Measurements from ENCODE around the gene ABI3BP. TPM values are rescaled to one million over a fixed set of nuclear protein-coding genes. Genes with fewer than 3 reads are reported as not detected.

ABI3BP gene
- total RNA-seq, 1 donor from 2014 or later: 1.1 TPM

DNA sequence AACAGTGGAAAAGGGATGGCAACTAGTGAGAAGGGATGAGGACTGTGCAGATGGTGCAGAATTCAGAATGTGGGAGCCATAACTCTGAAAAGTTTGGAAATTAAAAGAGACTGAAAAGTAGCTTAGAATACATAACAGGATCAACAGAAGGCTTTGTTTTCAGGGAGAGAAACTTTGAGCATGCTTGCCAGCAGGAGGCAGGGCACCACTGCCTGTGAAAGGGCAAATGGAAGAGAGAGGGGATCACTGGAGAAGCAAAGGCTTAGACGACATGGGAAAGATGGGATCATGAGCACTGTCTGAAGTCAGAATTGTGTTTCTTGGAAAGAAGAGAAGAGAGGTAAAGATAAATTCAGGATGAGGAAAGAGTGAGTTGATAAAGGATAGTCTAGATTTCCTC is 99.6 kb downstream of the ABI3BP start:
- no peak for TF ChIP-seq EZH2 (IDR thresholded peaks at IDR 0.05; ENCODE audit: insufficient read depth, low read length)
- TF ChIP-seq, protein P1, sequence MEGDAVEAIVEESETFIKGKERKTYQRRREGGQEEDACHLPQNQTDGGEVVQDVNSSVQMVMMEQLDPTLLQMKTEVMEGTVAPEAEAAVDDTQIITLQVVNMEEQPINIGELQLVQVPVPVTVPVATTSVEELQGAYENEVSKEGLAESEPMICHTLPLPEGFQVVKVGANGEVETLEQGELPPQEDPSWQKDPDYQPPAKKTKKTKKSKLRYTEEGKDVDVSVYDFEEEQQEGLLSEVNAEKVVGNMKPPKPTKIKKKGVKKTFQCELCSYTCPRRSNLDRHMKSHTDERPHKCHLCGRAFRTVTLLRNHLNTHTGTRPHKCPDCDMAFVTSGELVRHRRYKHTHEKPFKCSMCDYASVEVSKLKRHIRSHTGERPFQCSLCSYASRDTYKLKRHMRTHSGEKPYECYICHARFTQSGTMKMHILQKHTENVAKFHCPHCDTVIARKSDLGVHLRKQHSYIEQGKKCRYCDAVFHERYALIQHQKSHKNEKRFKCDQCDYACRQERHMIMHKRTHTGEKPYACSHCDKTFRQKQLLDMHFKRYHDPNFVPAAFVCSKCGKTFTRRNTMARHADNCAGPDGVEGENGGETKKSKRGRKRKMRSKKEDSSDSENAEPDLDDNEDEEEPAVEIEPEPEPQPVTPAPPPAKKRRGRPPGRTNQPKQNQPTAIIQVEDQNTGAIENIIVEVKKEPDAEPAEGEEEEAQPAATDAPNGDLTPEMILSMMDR (IDR thresholded peaks at IDR 0.05; ENCODE audit: insufficient read depth, low read depth, low read length): peak; percentile 60
- Histone ChIP-seq H3K4me3 (ENCODE audit: insufficient read depth, low read depth, low read length) (no peak overlapping the region), H3K9ac (ENCODE audit: low read length) (no peak overlapping the region), H3K9me3 (ENCODE audit: insufficient read depth, low read depth, low read length) (no peaks in the 10 kb centered on the region), H3K36me3 (ENCODE audit: insufficient read depth, low read length) (no peaks in the 10 kb centered on the region), H4K20me1 (ENCODE audit: insufficient read depth, low read length) (no peaks in the 10 kb centered on the region), H3K79me2 (ENCODE audit: insufficient read depth, low read length) (no peaks in the 10 kb centered on the region), H3K4me2 (ENCODE audit: low read length) (no peak overlapping the region), H3K4me1 (ENCODE audit: insufficient read depth, low read length) (no peaks in the 10 kb centered on the region), H3K27ac (ENCODE audit: low read depth, low read length) (no peak overlapping the region), H2AFZ (ENCODE audit: low read depth, low read length) (no peak overlapping the region), H3K27me3 (ENCODE audit: insufficient read depth, low read length) (no peaks in the 10 kb centered on the region)
- no peaks in the 10 kb centered on the region for H3K4me1 Mint-ChIP-seq (ENCODE audit: low read depth, unreplicated experiment)
- no peak overlapping the region for H3K4me3 Mint-ChIP-seq (ENCODE audit: unreplicated experiment)
- no peaks in the 10 kb centered on the region for H3K36me3 Mint-ChIP-seq (ENCODE audit: low read depth, unreplicated experiment)
- DNase-seq (ENCODE audit: low read depth) (no peak), FAIRE-seq (peak; percentile 78)
- no peaks in the 10 kb centered on the region for H3K9me3 Mint-ChIP-seq (ENCODE audit: unreplicated experiment)
- no peaks in the 10 kb centered on the region for H3K27me3 Mint-ChIP-seq (ENCODE audit: low read depth, unreplicated experiment)
- H3K27ac Mint-ChIP-seq (ENCODE audit: unreplicated experiment): peak overlapping the region; percentile 0

DNA sequence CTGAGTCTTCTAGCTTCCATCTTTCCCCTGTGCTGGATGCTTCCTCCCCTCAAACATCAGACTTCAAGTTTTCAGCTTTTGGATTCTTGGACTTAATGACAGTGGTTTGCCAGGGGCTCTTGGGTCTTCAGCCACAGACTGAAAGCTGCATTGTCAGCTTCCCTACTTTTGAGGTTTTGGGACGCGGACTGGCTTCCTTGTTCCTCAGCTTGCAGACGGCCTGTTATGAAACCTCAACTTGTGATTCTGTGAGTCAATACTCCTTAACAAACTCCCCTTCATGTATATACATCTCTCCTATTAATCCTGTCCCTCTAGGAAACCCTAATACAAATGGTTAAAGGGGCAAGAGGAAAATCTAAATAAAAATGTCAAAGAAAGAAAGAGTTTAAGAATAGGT is 100.1 kb downstream of the ABI3BP start:
- H2AFZ ChIP-seq (ENCODE audit: low read depth, low read length): no peak overlapping the region
- Mint-ChIP-seq H3K27me3 (ENCODE audit: low read depth, unreplicated experiment) (no peaks in the 10 kb centered on the region), H3K27ac (ENCODE audit: unreplicated experiment) (no peak overlapping the region), H3K9me3 (ENCODE audit: unreplicated experiment) (no peaks in the 10 kb centered on the region), H3K4me1 (ENCODE audit: low read depth, unreplicated experiment) (no peaks in the 10 kb centered on the region), H3K4me3 (ENCODE audit: unreplicated experiment) (no peak overlapping the region), H3K36me3 (ENCODE audit: low read depth, unreplicated experiment) (no peaks in the 10 kb centered on the region)
- H3K36me3 ChIP-seq (ENCODE audit: insufficient read depth, low read length): no peaks in the 10 kb centered on the region
- no peaks in the 10 kb centered on the region for H3K79me2 ChIP-seq (ENCODE audit: insufficient read depth, low read length)
- no peak overlapping the region for H3K4me2 ChIP-seq (ENCODE audit: low read length)
- no peaks in the 10 kb centered on the region for H3K4me1 ChIP-seq (ENCODE audit: insufficient read depth, low read length)
- FAIRE-seq: no peak
- no peaks in the 10 kb centered on the region for H3K27me3 ChIP-seq (ENCODE audit: insufficient read depth, low read length)
- no peak overlapping the region for H3K9ac ChIP-seq (ENCODE audit: low read length)
- no peaks in the 10 kb centered on the region for H4K20me1 ChIP-seq (ENCODE audit: insufficient read depth, low read length)
- no peak overlapping the region for H3K27ac ChIP-seq (ENCODE audit: low read depth, low read length)
- no peak overlapping the region for H3K4me3 ChIP-seq (ENCODE audit: insufficient read depth, low read depth, low read length)
- no peak for TF ChIP-seq EZH2 (IDR thresholded peaks at IDR 0.05; ENCODE audit: insufficient read depth, low read length)
- TF ChIP-seq, protein P1 (IDR thresholded peaks at IDR 0.05; ENCODE audit: insufficient read depth, low read depth, low read length): no peak
- H3K9me3 ChIP-seq (ENCODE audit: insufficient read depth, low read depth, low read length): no peaks in the 10 kb centered on the region
- no peak for DNase-seq (ENCODE audit: low read depth)

DNA sequence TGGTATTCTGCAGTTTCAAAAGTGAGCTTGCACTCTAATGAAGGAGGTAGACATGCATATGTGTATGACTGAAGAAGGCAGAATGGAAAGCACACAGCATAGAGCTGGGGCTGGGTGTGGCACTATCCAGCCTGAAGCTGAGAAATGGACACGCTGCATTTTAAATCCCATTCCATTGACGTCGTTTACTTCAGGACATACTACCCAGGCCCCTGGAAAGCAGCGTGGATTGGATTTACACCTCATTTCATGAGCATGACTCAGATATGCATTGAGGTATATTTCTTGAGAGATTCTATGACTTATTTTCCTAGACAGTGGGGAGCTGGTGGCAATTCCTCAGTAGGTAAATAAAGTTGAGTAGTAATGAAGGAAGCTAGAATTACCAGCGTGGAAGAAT is 101.4 kb downstream of the ABI3BP start:
- Histone ChIP-seq H2AFZ (ENCODE audit: low read depth, low read length) (no peak overlapping the region), H3K4me3 (ENCODE audit: insufficient read depth, low read depth, low read length) (no peak overlapping the region), H3K79me2 (ENCODE audit: insufficient read depth, low read length) (no peaks in the 10 kb centered on the region), H3K4me1 (ENCODE audit: insufficient read depth, low read length) (no peaks in the 10 kb centered on the region), H3K27me3 (ENCODE audit: insufficient read depth, low read length) (no peaks in the 10 kb centered on the region), H3K9ac (ENCODE audit: low read length) (no peak overlapping the region), H3K27ac (ENCODE audit: low read depth, low read length) (no peak overlapping the region), H3K4me2 (ENCODE audit: low read length) (no peak overlapping the region), H3K9me3 (ENCODE audit: insufficient read depth, low read depth, low read length) (no peaks in the 10 kb centered on the region), H3K36me3 (ENCODE audit: insufficient read depth, low read length) (no peaks in the 10 kb centered on the region), H4K20me1 (ENCODE audit: insufficient read depth, low read length) (no peaks in the 10 kb centered on the region)
- Mint-ChIP-seq H3K27ac (ENCODE audit: unreplicated experiment) (no peak overlapping the region), H3K4me1 (ENCODE audit: low read depth, unreplicated experiment) (no peaks in the 10 kb centered on the region), H3K4me3 (ENCODE audit: unreplicated experiment) (no peak overlapping the region), H3K27me3 (ENCODE audit: low read depth, unreplicated experiment) (no peaks in the 10 kb centered on the region), H3K9me3 (ENCODE audit: unreplicated experiment) (no peaks in the 10 kb centered on the region), H3K36me3 (ENCODE audit: low read depth, unreplicated experiment) (no peaks in the 10 kb centered on the region)
- TF ChIP-seq, protein P1 (IDR thresholded peaks at IDR 0.05; ENCODE audit: insufficient read depth, low read depth, low read length): no peak
- TF ChIP-seq EZH2 (IDR thresholded peaks at IDR 0.05; ENCODE audit: insufficient read depth, low read length): no peak
- DNase-seq (ENCODE audit: low read depth) (no peak), FAIRE-seq (no peak)

All from astrocyte (in vitro differentiated cells and primary cell).